Measurements from ENCODE around the gene MCHR1. TPM values are rescaled to one million over a fixed set of nuclear protein-coding genes. Genes with fewer than 3 reads are reported as not detected.
A peak's percentile ranks its signal among the peaks of the same experiment; 100 is the strongest.
"Not testable (repeated sequence)": the region's sequence is repeated elsewhere in the genome, so short reads cannot be mapped to it uniquely, and the experiment has no call there.

MCHR1 gene
- polyA plus RNA-seq, 6 donors from 2014 or later = not detected

DNA sequence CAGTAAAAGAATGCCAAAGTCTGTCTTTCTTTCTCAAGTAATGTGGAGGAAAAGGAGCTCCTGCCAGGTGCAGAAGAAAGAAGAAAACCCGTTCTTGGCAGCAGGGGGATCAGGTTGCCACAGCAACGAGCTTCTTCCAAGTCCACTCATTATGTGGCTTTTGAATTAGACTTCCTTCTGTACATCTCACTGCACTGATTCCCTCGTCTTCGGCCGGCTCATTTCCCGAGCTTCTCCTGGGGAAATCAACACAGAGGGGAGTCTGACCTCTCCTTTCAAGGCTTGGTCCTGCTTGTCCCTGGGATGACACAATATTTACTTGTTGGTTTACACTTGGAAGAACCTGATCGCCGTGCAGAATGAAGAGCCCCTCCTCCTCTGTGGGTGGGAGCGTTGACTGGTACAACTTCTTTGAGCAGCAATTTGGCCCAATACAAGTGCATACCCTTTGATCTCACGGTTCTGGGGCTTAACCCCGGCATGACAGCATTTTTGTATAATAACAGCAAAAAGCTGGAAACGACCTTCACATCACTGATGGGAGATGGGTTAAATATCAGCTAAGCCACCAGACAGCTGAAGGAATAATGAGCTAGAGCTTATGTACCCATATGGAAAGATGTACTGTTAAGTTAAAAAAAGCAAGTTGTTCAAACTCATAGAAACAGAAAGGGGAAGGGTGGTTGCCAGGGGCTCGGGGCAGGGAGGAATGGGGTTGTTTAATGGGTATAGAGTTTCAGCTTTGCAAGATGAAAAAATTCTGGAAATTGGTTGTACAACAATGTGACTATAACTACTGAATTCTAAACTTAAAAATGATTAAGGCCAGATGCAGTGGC lies 35.4 kb downstream of the MCHR1 start:
- peak overlapping the region in 1 of 6 donors; percentile 28 for H3K27ac Mint-ChIP-seq
- peaks cover 6 to 18% (median 8%) of the 10 kb centered on the region in 3 donors for H3K27me3 Mint-ChIP-seq
- peak overlapping the region in 1 of 8 donors; percentile 56 for H3K4me3 Mint-ChIP-seq
- no peaks in the 10 kb centered on the region for H3K9me3 Mint-ChIP-seq
- no peaks in the 10 kb centered on the region for H3K36me3 Mint-ChIP-seq
- peaks cover 6 to 14% (median 7%) of the 10 kb centered on the region in 3 donors for H3K4me1 Mint-ChIP-seq
- no peak for DNase-seq
- no peak for ATAC-seq (ENCODE audit: low read depth in 2 of 2)

DNA sequence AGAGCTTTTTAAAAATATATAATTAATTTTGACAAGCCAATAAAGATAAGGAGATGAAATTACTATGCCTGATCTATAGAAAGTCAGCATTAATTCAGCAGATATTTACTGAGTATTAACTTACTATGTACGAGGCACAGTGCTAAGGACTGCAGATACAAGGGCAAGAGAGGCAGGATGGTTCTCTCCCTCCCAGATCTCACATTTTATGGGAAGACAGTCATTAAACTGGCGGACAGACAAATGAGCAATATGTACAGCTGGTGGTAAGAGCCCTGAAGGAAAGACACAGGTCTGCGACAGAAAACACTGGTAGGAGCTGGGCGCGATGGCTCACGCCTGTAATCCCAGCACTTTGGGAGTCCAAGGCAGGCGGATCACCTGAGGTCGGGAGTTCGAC lies 36.8 kb downstream of the MCHR1 start:
- Mint-ChIP-seq H3K27ac (no peak overlapping the region), H3K27me3 (peaks cover 6 to 18% (median 8%) of the 10 kb centered on the region in 3 donors), H3K9me3 (no peaks in the 10 kb centered on the region), H3K36me3 (no peaks in the 10 kb centered on the region), H3K4me3 (no peak overlapping the region), H3K4me1 (peaks cover 6 to 14% (median 7%) of the 10 kb centered on the region in 3 donors)
- ATAC-seq (ENCODE audit: low read depth in 2 of 2) (no peak), DNase-seq (no peak)

DNA sequence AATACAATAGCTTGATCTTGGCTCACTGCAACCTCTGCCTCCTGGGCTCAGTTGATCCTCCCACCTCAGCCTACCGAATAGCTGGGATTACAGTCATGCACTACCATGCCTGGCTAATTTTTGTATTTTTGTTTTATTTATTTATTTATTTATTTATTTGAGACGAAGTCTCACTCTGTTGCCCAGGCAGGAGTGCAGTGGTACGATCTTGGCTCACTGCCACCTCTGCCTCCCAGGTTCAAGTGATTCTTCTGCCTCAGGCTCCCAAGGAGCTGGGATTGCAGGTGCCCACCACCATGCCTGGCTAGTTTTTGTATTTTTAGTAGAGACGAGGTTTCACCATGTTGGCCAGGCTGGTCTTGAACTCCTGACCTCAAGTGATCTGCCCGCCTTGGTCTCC lies 38.4 kb downstream of the MCHR1 start:
- Mint-ChIP-seq H3K27me3 (peaks cover 6 to 13% (median 8%) of the 10 kb centered on the region in 3 donors), H3K4me1 (peaks cover 6 to 14% (median 7%) of the 10 kb centered on the region in 3 donors)
- not testable (repeated sequence) for H3K9me3 Mint-ChIP-seq; H3K27ac Mint-ChIP-seq; ATAC-seq (ENCODE audit: low read depth in 2 of 2); H3K4me3 Mint-ChIP-seq; H3K36me3 Mint-ChIP-seq; DNase-seq

DNA sequence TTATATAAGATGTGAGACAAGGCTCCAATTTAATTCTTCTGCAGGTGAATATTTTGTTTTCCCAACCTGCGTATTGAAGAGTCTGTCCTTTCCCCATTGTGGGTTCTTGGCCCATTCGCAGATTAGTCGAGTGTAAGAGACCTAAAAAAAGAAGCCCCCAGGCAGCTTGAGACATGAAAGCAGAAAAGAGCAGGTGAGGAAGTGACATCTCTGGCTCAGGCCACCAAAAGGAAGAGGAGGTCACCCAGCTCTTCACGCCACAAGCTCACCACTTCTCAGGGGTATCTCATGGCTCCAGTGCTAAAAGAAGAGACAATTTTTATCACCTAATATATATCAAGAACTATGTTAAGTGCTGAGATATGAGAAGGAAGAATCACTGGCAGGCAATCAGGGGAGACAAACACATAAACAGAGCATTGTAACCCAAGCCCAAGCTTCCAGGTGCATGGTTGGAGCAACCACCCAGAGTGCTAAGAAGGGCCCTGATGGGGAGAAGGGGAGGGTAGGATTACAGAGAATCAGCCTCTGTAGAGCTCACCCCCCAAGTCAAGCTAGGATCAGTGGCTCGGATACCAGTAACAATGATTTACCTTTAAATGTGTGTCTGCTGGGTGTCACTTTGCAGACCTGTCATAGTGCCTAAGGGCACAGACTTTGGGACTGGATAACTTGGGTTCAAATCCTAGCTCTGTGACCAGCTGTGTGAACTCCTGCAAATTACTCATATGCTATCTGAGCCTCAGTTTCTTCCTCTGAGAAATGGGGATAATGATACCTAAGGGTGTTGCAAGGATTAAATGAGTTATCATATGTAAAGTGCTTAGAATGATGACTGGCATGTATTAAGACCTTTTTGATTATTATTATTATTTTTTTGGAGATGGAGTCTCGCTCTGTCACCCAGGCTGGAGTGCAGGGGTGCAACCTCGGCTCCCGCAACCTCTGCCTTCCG lies 39.2 kb downstream of the MCHR1 start:
- peaks cover 6 to 13% (median 8%) of the 10 kb centered on the region in 3 donors for H3K27me3 Mint-ChIP-seq
- no peak for ATAC-seq (ENCODE audit: low read depth in 2 of 2)
- no peak overlapping the region for H3K4me3 Mint-ChIP-seq
- H3K9me3 Mint-ChIP-seq = no peaks in the 10 kb centered on the region
- no peaks in the 10 kb centered on the region for H3K36me3 Mint-ChIP-seq
- peaks cover 6 to 14% (median 7%) of the 10 kb centered on the region in 3 donors for H3K4me1 Mint-ChIP-seq
- peak overlapping the region in 2 of 6 donors; percentile 33 to 89 for H3K27ac Mint-ChIP-seq
- DNase-seq = no peak

DNA sequence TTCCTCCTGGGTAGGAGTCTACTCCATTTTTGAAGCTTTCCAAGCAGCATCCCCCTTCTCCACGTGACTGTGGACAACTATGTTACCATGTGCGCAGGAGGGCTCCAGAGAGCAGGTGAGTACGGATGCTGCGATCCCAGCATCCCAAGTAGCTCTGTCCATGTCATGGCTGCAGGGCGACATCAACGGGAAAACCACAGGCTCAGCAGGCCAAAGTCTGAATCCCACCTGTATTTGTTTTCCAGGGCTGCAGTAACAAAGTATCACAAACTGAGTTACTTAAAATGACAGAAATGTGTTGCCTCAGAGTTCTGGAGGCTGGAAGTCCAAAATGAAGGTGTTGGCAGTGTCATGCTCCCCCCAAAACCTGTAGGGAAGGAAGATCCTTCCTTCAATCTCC lies 40.3 kb downstream of the MCHR1 start:
- DNase-seq = no peak
- H3K27me3 Mint-ChIP-seq = peaks cover 4 to 8% (median 6%) of the 10 kb centered on the region in 3 donors
- no peaks in the 10 kb centered on the region for H3K36me3 Mint-ChIP-seq
- peak overlapping the region in 1 of 6 donors; percentile 49 for H3K27ac Mint-ChIP-seq
- peaks cover 5 to 11% (median 6%) of the 10 kb centered on the region in 3 donors for H3K4me1 Mint-ChIP-seq
- H3K9me3 Mint-ChIP-seq = no peaks in the 10 kb centered on the region
- no peak for ATAC-seq (ENCODE audit: low read depth in 2 of 2)
- peak overlapping the region in 1 of 8 donors; percentile 42 for H3K4me3 Mint-ChIP-seq

DNA sequence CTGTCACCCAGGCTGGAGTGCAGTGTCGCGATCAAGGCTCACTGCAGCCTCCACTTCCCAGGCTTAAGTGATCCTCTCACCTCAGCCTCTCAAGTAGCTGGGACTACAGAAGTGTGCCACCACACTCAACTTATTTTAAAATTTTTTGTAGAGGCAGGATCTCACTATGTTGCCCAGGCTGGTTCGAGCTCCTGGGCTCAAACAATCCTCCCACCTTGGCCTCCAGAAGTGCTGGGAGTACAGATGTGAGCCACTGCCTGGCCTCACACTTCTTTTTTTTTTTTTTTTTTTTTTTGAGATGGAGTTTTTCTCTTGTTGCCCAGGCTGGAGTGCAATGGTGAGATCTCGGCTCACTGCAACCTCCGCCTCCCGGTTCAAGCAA lies 40.9 kb downstream of the MCHR1 start:
- H3K9me3 Mint-ChIP-seq; DNase-seq; ATAC-seq (ENCODE audit: low read depth in 2 of 2); H3K4me1 Mint-ChIP-seq; H3K4me3 Mint-ChIP-seq; H3K36me3 Mint-ChIP-seq; H3K27me3 Mint-ChIP-seq; H3K27ac Mint-ChIP-seq: not testable (repeated sequence)

DNA sequence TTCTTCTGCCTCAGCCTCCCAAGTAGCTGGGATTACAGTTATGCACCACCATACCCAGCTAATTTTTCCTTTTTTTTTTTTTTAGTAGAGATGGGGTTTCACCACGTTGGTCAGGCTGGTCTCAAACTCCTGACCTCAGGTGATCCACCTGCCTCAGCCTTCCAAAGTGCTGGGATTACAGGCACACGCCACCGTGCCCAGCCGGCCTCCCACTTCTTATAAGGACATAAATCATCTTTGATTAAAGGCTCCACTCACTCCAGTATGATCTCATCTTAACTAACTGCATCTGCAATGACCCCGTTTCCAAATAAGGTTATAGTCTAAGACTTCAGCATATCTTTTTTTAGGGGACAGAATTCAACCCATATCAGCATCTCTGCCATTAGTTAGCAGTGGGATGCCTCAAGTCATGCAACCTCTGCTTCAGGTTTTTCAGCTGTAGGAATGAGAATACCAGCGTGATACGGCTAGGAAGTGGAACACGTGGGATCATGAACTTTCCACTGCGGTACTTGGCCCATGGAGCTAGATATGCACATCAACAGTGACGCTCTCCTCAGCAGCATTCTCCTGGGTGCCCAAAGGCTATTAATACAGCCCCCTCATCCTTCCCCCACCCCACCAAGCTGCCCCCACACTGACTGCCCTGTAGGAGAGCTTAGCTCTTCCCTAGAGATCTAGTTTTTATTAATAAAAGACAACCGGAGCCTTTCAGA lies 41.4 kb downstream of the MCHR1 start:
- no peaks in the 10 kb centered on the region for H3K27me3 Mint-ChIP-seq
- no peak overlapping the region for H3K27ac Mint-ChIP-seq
- H3K4me3 Mint-ChIP-seq = no peak overlapping the region
- H3K4me1 Mint-ChIP-seq = peaks cover 0 to 7% (median 3%) of the 10 kb centered on the region in 3 donors
- no peaks in the 10 kb centered on the region for H3K9me3 Mint-ChIP-seq
- ATAC-seq (ENCODE audit: low read depth in 2 of 2) (no peak), DNase-seq (no peak)
- H3K36me3 Mint-ChIP-seq = no peaks in the 10 kb centered on the region

DNA sequence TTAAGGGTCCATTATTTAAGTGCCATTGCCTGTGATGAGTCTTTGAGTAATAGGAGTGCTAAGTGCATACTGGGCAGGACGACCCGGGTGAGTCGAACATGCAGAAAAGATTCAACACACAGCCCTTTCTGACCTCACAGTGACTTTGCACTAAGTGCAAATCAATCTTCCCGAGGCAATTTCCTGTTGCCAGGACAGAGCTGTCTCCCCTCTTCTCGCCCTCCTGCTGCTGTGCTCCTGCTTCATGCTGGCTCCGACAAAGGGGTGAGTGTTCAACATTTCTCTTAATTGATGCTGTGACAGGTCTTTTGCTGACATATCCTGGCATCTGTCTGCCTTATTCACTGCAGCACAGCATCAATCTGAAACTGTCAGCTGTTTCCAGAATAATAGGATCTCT lies 42.0 kb downstream of the MCHR1 start:
- H3K9me3 Mint-ChIP-seq = no peaks in the 10 kb centered on the region
- H3K27me3 Mint-ChIP-seq = no peaks in the 10 kb centered on the region
- DNase-seq (no peak), ATAC-seq (ENCODE audit: low read depth in 2 of 2) (no peak)
- peak overlapping the region in 1 of 8 donors; percentile 22 for H3K4me3 Mint-ChIP-seq
- H3K36me3 Mint-ChIP-seq = no peaks in the 10 kb centered on the region
- no peak overlapping the region for H3K27ac Mint-ChIP-seq
- peaks cover 0 to 7% (median 3%) of the 10 kb centered on the region in 3 donors for H3K4me1 Mint-ChIP-seq

DNA sequence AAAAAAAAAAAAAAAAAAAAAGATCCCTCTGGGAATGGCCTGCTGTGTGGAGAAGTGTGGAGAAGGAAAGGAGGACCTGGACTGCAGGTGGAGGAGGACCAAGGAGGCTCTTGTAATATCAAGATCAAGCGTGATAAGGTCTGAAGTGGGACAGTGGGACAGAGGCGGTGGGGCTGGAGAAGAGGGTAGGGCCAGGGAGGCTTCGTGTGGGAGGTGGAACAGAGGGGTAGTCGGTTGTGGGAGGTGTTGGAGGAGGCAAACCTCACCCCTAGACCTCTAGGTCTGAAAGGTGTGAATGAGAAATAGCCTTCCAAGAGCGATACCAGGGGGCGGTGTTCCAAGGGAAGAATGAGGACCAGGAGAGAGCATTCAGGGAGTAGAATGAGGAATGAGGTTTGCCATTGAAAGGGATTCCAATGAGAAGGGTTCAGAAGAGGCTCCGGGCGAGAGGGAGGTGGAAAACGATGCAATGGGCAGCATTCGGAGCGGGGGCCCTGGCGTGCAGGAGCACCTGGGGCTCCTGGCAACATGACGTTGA lies 44.2 kb downstream of the MCHR1 start:
- no peak for ATAC-seq (ENCODE audit: low read depth in 2 of 2)
- no peaks in the 10 kb centered on the region for H3K27me3 Mint-ChIP-seq
- H3K4me1 Mint-ChIP-seq = peaks cover 5 to 11% (median 8%) of the 10 kb centered on the region in 3 donors
- no peaks in the 10 kb centered on the region for H3K36me3 Mint-ChIP-seq
- H3K9me3 Mint-ChIP-seq = no peaks in the 10 kb centered on the region
- H3K27ac Mint-ChIP-seq = no peak overlapping the region
- DNase-seq = no peak
- no peak overlapping the region for H3K4me3 Mint-ChIP-seq

DNA sequence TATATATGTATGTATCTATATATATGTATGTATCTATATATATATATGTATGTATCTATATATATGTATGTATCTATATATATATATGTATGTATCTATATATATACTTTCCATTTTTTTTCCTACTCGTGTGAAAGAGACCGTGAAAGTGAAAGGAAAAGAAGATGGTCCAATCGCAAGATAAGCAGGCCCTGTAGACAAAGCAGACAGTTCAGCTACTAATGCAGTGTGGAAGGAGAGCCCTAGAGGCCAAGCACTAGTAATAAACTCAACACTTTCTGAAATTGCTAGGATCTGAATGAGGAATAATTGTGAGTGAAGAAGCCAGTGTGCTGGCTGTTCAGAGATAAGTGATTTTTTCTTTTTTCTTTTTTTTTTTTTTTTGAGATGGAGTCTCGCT lies 47.2 kb downstream of the MCHR1 start:
- H3K9me3 Mint-ChIP-seq = no peaks in the 10 kb centered on the region
- peak overlapping the region in 4 of 8 donors; percentile 10 to 47 (median 16) for H3K4me3 Mint-ChIP-seq
- peak; percentile 87 to 96 for ATAC-seq (ENCODE audit: low read depth in 2 of 2)
- peak; percentile 25 for DNase-seq
- H3K27me3 Mint-ChIP-seq = no peaks in the 10 kb centered on the region
- H3K36me3 Mint-ChIP-seq = no peaks in the 10 kb centered on the region
- peak overlapping the region in 1 of 6 donors; percentile 79 for H3K27ac Mint-ChIP-seq
- peaks cover 3 to 22% (median 13%) of the 10 kb centered on the region in 3 donors for H3K4me1 Mint-ChIP-seq

DNA sequence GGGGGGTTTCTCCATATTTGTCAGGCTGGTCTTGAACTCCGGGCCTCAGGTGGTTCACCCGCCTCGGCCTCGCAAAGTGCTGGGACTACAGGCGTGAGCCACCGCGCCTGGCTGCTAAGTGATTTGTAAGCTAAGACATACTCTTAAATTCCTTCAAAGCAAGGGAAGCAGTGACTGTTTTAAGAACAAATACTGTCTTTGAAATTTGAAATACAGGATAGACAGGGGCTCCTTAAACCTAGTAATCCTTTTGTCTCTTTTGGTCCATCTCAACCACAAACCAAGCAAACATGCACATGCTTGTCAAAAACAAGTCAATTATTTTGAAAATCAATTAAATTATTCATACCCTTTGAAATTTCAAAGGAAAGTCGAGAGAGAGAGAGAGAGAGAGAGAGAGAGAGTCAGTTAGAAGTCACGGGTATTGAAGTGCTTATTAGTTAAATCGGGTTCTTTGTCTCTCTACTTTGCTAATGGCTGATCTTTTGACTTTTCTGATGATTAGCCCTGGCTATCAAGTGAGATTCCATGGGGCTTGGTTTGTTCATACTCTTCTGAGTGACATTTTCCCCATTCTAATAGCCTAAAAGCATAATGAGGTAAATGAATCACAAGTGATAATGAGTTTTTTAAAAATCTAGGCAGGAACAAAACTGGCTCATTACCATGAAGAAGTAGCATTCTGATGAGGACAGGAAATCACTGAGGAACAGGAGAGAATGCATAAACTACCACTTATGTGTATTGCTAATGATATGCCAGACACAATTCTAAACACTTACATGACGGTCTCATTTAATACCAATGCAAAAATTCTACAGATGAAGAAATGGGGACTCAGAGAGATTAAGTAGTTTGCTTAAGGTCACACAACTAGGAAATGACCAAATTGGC lies 48.0 kb downstream of the MCHR1 start:
- H3K4me1 Mint-ChIP-seq = peaks cover 3 to 24% (median 14%) of the 10 kb centered on the region in 3 donors
- H3K27ac Mint-ChIP-seq = peak overlapping the region in 2 of 6 donors; percentile 29 to 47
- no peaks in the 10 kb centered on the region for H3K27me3 Mint-ChIP-seq
- H3K4me3 Mint-ChIP-seq = peak overlapping the region in 4 of 8 donors; percentile 27 to 57 (median 46)
- H3K36me3 Mint-ChIP-seq = no peaks in the 10 kb centered on the region
- no peaks in the 10 kb centered on the region for H3K9me3 Mint-ChIP-seq
- DNase-seq (no peak), ATAC-seq (ENCODE audit: low read depth in 2 of 2) (no peak)

Measured in naive B cell (primary cell).